Measurements from ENCODE around the gene COQ4.
"Not testable (repeated sequence)": the region's sequence is repeated elsewhere in the genome, so short reads cannot be mapped to it uniquely, and the experiment has no call there.

Gene COQ4

GRCh38 chr9:128322404-128323211, at the start of gene COQ4, which contains the start of gene TRUB2:
COQ4 (plus strand) TSS chr9:128322839; CDS start chr9:128322859, 20 bp downstream.
TRUB2 (minus strand) TSS chr9:128322447; CDS start chr9:128322408, 39 bp downstream.
- FAIRE-seq, result no peak
- DNase-seq (ENCODE audit: low spot score), result peak; percentile 94

- DNase-seq (ENCODE audit: low spot score) (no peak), FAIRE-seq (no peak)
Measured at GRCh38 chr9:128274245-128274644, 48.4 kb upstream of the COQ4 start.

- FAIRE-seq, result no peak
- peak; percentile 74 for DNase-seq (ENCODE audit: low spot score)
Measured at GRCh38 chr9:128275198-128276007, 47.2 kb upstream of the COQ4 start, which contains the start of gene GOLGA2. GOLGA2 (minus strand) TSS chr9:128276007; CDS start chr9:128275976, 31 bp downstream.

- peak; percentile 99 for DNase-seq (ENCODE audit: low spot score)
- FAIRE-seq, result peak; percentile 91
Measured at GRCh38 chr9:128276008-128276573, 46.5 kb upstream of the COQ4 start, which contains the start of gene SWI5. SWI5 (plus strand) TSS chr9:128276276.

- DNase-seq (ENCODE audit: low spot score) (peak; percentile 27), FAIRE-seq (no peak)
Measured at GRCh38 chr9:128276574-128277270, 45.9 kb upstream of the COQ4 start.

GRCh38 chr9:128279088-128280073, 43.3 kb upstream of the COQ4 start:
- not testable (repeated sequence) for DNase-seq (ENCODE audit: low spot score); FAIRE-seq

- no peak for FAIRE-seq
- DNase-seq (ENCODE audit: low spot score), result no peak
Measured at GRCh38 chr9:128280084-128280622, 42.5 kb upstream of the COQ4 start.

GRCh38 chr9:128282500-128282899, 40.1 kb upstream of the COQ4 start:
- no peak for FAIRE-seq

GRCh38 chr9:128285033-128285784, 37.4 kb upstream of the COQ4 start:
- DNase-seq (ENCODE audit: low spot score) (no peak), FAIRE-seq (no peak)

More at GRCh38 chr9:128282500-128282899, 40.1 kb upstream of the COQ4 start:
- DNase-seq (ENCODE audit: low spot score), result no peak

- FAIRE-seq (no peak), DNase-seq (ENCODE audit: low spot score) (no peak)
Measured at GRCh38 chr9:128286440-128286839, 36.2 kb upstream of the COQ4 start.

- no peak for DNase-seq (ENCODE audit: low spot score)
- no peak for FAIRE-seq
Measured at GRCh38 chr9:128288273-128289004, 34.2 kb upstream of the COQ4 start.

GRCh38 chr9:128292009-128292408, 30.6 kb upstream of the COQ4 start:
- no peak for FAIRE-seq
- DNase-seq (ENCODE audit: low spot score), result no peak

- no peak for DNase-seq (ENCODE audit: low spot score)
- FAIRE-seq, result no peak
Measured at GRCh38 chr9:128293091-128293490, 29.5 kb upstream of the COQ4 start.

- DNase-seq (ENCODE audit: low spot score) (no peak), FAIRE-seq (no peak)
Measured at GRCh38 chr9:128294142-128294541, 28.5 kb upstream of the COQ4 start.

GRCh38 chr9:128296340-128297220, 26.1 kb upstream of the COQ4 start:
- FAIRE-seq (no peak), DNase-seq (ENCODE audit: low spot score) (no peak)

GRCh38 chr9:128297221-128297773, 25.3 kb upstream of the COQ4 start:
- no peak for DNase-seq (ENCODE audit: low spot score)
- FAIRE-seq, result no peak

Data from urothelium cell line (cell line).